ENCODE results near the gene MUC6.

The MUC6 gene

DNA sequence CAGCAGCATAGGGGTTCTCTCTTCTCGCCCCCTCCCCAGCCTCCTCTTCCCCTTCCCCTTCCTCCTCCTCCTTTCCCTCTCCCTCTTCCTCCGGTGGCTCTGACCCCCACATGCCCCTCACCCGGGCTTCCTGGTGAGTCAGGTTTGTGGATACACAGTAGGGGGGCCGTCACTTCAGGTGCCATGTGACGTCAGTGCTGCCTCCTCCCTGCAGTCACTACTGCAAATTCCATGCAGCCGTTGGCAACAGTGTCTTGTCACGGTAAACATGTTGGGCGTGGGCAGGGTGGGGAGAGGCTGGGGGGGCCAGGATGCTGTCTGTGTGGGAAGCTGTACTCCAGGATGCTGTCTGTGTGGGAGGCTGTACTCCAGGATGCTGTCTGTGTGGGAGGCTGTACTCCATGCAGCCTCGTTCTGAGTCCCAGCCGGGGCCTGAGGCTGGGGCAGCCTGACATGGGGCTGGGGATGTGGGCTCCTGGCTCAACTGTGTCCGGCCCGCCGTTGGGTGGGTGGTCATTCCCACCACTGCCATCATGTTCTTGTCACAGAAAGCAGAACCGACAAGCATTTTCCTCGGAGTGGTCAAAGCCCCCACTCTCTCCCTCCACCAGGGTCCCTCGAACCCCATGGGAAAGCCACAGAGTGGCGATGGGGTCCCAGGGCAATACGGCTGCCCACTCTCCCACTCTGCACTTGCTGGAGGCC, 35.8 kb upstream of the MUC6 start:
- DNase-seq (ENCODE audit: low read depth, low spot score): no peak
- TF ChIP-seq, protein P1, sequence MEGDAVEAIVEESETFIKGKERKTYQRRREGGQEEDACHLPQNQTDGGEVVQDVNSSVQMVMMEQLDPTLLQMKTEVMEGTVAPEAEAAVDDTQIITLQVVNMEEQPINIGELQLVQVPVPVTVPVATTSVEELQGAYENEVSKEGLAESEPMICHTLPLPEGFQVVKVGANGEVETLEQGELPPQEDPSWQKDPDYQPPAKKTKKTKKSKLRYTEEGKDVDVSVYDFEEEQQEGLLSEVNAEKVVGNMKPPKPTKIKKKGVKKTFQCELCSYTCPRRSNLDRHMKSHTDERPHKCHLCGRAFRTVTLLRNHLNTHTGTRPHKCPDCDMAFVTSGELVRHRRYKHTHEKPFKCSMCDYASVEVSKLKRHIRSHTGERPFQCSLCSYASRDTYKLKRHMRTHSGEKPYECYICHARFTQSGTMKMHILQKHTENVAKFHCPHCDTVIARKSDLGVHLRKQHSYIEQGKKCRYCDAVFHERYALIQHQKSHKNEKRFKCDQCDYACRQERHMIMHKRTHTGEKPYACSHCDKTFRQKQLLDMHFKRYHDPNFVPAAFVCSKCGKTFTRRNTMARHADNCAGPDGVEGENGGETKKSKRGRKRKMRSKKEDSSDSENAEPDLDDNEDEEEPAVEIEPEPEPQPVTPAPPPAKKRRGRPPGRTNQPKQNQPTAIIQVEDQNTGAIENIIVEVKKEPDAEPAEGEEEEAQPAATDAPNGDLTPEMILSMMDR (IDR thresholded peaks at IDR 0.05; ENCODE audit: insufficient read depth, low read length, missing control alignments): no peak
- no peak overlapping the region for H3K4me3 ChIP-seq (ENCODE audit: low read depth, low read length)
- POLR2A ChIA-PET: no interaction called here
- CTCF ChIA-PET: no interaction called here

DNA sequence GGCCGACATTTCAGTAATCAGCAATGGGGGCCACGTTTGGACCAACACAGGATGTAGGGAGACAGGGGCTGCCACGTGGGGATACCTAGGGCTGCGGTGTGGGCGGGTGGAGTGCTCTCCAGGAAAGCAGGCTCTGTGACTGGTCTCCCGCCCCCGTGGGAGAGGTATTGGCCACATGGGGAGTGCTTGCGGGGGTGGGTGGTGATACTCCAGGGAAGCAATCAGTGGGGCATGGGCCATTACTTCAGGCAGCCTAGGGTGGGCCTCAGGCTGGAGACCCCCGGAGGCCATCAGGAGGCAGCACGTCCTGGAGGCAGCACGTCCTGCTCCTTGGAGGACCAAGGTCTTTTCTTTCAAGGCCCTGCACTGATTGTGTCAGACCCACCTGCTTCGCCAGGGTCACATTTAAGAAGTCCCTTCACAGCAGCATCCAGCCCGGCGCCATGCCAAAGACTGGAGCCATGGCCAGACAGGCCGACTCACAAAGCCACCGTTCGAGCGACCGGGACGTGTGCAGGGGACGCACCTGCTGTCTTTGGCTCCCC, 35.1 kb upstream of the MUC6 start:
- POLR2A ChIA-PET: no interaction called here
- DNase-seq (ENCODE audit: low read depth, low spot score): no peak
- CTCF ChIA-PET: no interaction called here
- no peak overlapping the region for H3K4me3 ChIP-seq (ENCODE audit: low read depth, low read length)
- TF ChIP-seq, protein P1 (IDR thresholded peaks at IDR 0.05; ENCODE audit: insufficient read depth, low read length, missing control alignments): no peak

DNA sequence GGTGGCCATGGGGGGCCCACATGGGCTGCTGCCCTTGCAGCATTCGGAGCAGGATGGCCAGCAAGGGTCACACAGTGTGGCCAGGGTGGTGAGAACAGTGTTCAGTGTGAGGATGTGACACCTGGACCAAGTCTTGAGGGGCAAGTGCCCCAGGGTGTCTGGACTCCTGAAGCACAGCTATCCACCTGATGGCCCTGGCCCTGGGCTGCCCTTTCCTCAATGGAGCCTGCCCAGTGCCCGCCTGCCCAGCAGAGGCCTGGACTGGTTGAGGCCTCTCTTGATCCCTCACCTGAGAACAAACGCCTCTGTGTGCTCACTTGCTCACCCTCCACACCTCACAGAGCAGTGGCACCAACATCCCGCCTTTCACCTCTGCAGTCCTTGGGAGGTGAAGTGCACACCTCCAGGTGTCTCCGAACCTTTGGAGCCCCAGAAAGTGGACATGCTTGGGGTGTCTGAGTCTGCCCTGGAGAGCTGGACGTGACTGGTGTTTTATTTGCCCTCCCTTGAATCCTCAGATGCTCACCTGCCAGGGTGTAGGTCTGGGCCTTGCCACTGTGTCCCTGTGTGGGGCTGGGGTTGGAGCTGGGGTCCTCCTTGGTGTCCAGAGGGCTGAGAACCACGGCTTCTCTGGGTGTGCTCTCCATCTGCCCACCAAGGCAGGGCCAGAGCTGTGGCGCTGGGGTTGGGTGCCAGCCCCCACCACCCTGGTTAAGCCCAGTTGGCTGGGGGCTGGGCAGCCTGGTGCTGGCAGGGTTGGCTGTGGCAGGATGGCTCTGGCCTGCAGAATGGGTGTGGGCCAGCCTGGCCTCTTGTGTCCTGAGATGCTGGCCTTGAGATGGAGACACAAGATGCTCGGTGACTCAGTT, 34.3 kb upstream of the MUC6 start:
- H3K4me3 ChIP-seq (ENCODE audit: low read depth, low read length): no peak overlapping the region
- POLR2A ChIA-PET: no interaction called here
- TF ChIP-seq, protein P1 (IDR thresholded peaks at IDR 0.05; ENCODE audit: insufficient read depth, low read length, missing control alignments): no peak
- CTCF ChIA-PET: no interaction called here
- DNase-seq (ENCODE audit: low read depth, low spot score): no peak

DNA sequence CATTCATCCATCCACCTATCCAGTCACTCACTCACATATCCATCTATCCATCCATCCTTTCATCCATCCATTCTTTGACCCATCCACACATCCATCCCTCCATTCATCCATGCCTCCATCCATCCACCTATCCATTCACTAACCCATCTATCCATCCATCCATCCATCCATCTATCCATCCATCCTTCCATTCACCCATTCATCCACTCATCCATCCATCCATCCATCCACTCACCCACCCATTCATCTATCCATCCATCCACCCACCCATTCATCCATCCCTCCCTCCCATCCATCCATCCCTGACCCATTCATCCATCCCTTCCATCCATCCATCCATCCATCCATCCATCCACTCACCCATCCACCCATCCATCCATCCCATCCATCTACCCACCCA, 33.2 kb upstream of the MUC6 start:
- H3K4me3 ChIP-seq (ENCODE audit: low read depth, low read length): no peak overlapping the region
- CTCF ChIA-PET: no interaction called here
- DNase-seq (ENCODE audit: low read depth, low spot score): no peak
- TF ChIP-seq, protein P1 (IDR thresholded peaks at IDR 0.05; ENCODE audit: insufficient read depth, low read length, missing control alignments): no peak
- POLR2A ChIA-PET: no interaction called here

DNA sequence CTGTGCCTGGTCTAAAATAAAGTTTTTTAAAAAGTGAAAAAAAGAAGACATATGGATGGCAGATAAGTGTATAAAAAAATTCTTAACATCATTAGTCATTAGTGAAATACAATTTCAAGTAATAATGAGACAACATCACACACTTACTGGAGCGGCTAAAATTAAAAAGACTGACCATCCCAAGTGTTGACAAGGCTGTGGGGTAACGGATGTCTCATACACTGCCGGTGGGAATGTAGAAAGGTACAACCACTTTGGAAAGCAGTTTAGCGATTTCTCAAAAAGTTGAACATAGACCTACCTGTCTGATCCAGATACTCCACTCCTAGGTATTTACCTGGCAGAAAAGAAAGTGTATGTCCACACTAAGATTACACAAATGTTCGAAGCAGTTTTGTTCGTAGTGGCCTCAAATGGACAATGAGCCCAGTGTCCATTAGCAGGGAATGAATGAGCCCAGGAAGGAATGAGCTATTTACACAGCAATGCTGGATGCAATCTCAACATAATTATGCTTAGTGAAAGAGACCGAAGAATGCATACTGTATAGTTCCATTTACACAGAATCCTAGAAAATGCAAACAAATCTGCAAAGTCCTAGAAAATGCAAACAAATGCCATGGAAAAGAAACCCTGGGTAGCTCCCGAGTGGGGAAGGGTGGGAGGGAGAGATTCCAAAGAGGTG, 31.4 kb upstream of the MUC6 start:
- TF ChIP-seq, protein P1 (IDR thresholded peaks at IDR 0.05; ENCODE audit: insufficient read depth, low read length, missing control alignments): no peak
- POLR2A ChIA-PET: no interaction called here
- H3K4me3 ChIP-seq (ENCODE audit: low read depth, low read length): no peak overlapping the region
- CTCF ChIA-PET: no interaction called here
- DNase-seq (ENCODE audit: low read depth, low spot score): no peak

DNA sequence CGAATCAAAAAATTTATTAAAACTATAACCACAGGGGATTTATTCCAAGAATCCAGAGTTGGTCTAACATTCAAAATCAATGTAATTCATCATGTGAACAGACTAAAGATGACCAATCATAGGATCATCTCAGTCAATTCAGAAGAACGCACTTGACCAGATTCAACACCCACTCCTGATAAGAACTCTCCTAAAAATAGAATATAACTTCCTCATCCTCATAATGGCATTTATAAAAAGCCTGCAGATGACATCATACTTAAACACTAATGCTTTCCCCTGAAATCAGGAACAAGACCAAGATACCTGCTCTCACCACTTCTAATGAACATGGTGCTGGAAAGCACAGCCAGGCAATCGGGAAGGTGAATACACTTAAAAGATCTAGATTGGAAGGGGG, 27.6 kb upstream of the MUC6 start:
- CTCF ChIA-PET: no interaction called here
- DNase-seq (ENCODE audit: low read depth, low spot score): no peak

More for the DNA sequence above, 27.6 kb upstream of the MUC6 start:
- POLR2A ChIA-PET: no interaction called here
- TF ChIP-seq, protein P1 (IDR thresholded peaks at IDR 0.05; ENCODE audit: insufficient read depth, low read length, missing control alignments): no peak
- H3K4me3 ChIP-seq (ENCODE audit: low read depth, low read length): no peak overlapping the region

Data from AG04449 (cell line).